Keratinocyte (primary cell): Measurements from ENCODE around the gene KLF14.

Source experiments
- CTCF ChIP-seq, 3 experiments: IDR thresholded peaks in 1 of 3; conservative IDR thresholded peaks in 1 of 3; optimal IDR thresholded peaks in 1 of 3; 2 replicates in 2 of 3; 3 replicates in 1 of 3; pipeline versions ENCODE3 to v1.5.1; 2011; ENCODE audit warnings: low read length in 3 of 3, mild to moderate bottlenecking in 3 of 3, moderate library complexity in 2 of 3, control low read depth in 1 of 3, inconsistent platforms in 1 of 3; ENCODE audit not compliant: insufficient read depth in 2 of 3; ENCODE audit errors: extremely low read depth in 1 of 3
- EZH2 ChIP-seq: IDR thresholded peaks from one replicate; pipeline ENCODE4 v1.6.1; 2012; ENCODE audit warnings: inconsistent platforms, mild to moderate bottlenecking, low read length, moderate library complexity

- TF ChIP-seq CTCF (optimal IDR thresholded peaks at IDR 0.05 in 1 of 3, IDR thresholded peaks at IDR 0.05 in 1 of 3, conservative IDR thresholded peaks at IDR 0.05 in 1 of 3; ENCODE audit: extremely low read depth in 1 of 3, insufficient read depth in 2 of 3, low read length in 3 of 3) (peak in 2 of 3 experiments; percentile 25 to 61), EZH2 (no peak)
These were observed 12.3 kb downstream of the KLF14 start for GRCh38 chr7:130721486-130722277.
